HFFc6 (cell line): Measurements from ENCODE around the gene HS6ST3. TPM values are rescaled to one million over a fixed set of nuclear protein-coding genes. Genes with fewer than 3 reads are reported as not detected.

Source experiments
- DNase-seq: peaks from one replicate; pipeline ENCODE4 v3.0.0-alpha.2; 2018
- H3K27ac Mint-ChIP-seq: 2 replicates; pipeline ENCODE4 v1.8.0; 2020; ENCODE audit warnings: mild to moderate bottlenecking, mixed read lengths
- H3K27me3 Mint-ChIP-seq: 2 replicates; pipeline ENCODE4 v1.8.0; 2021; ENCODE audit warnings: mild to moderate bottlenecking, moderate library complexity, mixed read lengths; ENCODE audit not compliant: insufficient read depth
- H3K36me3 Mint-ChIP-seq: 2 replicates; pipeline ENCODE4 v1.8.0; 2021; ENCODE audit warnings: low read depth, mixed read lengths
- H3K4me1 Mint-ChIP-seq: 2 replicates; pipeline ENCODE4 v1.8.0; 2020; ENCODE audit warnings: low read depth, mixed read lengths
- H3K4me3 Mint-ChIP-seq: 2 replicates; pipeline ENCODE4 v1.8.0; 2020; ENCODE audit warnings: mild to moderate bottlenecking, moderate library complexity, mixed read lengths
- H3K9me3 Mint-ChIP-seq: 2 replicates; pipeline ENCODE4 v1.8.0; 2020; ENCODE audit warnings: mild to moderate bottlenecking, mixed read lengths
- total RNA-seq, 6 experiments: library from RNA; stranded (reverse); fragmentation: NEBNext Ultra II Directional; extraction: Animal tissue kit (Norgen Biotek cat#: 25700); gene quantifications; 2 replicates in 1 of 6; 3 replicates in 5 of 6; pipeline ENCODE4 v1.2.3, GENCODE V29; 2021
- TF ChIP-seq, protein P1 (sequence below): fragments of 200-600 bp; sonication (generic); IDR thresholded peaks from 2 replicates; pipeline ENCODE4 v1.5.0; 2021; ENCODE audit warnings: antibody characterized with exemption, mild to moderate bottlenecking

HS6ST3 gene
- total RNA-seq, 6 experiments from 2014 or later = not detected

DNA sequence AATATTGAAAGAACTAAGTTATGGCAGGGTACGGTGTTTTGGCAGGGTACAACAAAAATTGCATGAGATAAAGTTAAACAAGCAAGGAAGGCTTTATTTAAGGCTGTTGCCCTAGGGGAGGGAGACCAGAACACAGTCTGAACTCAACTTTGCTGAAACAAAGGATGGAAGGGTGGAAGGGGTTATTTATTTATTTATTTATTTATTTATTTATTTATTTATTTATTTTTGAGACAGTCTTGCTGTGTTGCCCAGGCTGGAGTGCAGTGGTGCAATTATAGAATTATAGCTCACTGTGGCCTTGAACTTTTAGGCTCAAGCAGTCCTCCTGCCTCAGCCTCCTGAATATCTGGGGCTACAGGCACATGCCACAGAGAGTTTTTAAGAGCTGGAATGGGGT lies 75.9 kb downstream of the HS6ST3 start:
- no peak overlapping the region for H3K4me3 Mint-ChIP-seq
- H3K9me3 Mint-ChIP-seq = peaks cover 18% of the 10 kb centered on the region; the same call in 1 of the 2 replicates
- no peaks in the 10 kb centered on the region for H3K4me1 Mint-ChIP-seq
- TF ChIP-seq, protein P1, sequence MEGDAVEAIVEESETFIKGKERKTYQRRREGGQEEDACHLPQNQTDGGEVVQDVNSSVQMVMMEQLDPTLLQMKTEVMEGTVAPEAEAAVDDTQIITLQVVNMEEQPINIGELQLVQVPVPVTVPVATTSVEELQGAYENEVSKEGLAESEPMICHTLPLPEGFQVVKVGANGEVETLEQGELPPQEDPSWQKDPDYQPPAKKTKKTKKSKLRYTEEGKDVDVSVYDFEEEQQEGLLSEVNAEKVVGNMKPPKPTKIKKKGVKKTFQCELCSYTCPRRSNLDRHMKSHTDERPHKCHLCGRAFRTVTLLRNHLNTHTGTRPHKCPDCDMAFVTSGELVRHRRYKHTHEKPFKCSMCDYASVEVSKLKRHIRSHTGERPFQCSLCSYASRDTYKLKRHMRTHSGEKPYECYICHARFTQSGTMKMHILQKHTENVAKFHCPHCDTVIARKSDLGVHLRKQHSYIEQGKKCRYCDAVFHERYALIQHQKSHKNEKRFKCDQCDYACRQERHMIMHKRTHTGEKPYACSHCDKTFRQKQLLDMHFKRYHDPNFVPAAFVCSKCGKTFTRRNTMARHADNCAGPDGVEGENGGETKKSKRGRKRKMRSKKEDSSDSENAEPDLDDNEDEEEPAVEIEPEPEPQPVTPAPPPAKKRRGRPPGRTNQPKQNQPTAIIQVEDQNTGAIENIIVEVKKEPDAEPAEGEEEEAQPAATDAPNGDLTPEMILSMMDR = no peak
- no peaks in the 10 kb centered on the region for H3K27me3 Mint-ChIP-seq
- no peak for DNase-seq
- H3K27ac Mint-ChIP-seq = no peak overlapping the region
- H3K36me3 Mint-ChIP-seq = no peaks in the 10 kb centered on the region

DNA sequence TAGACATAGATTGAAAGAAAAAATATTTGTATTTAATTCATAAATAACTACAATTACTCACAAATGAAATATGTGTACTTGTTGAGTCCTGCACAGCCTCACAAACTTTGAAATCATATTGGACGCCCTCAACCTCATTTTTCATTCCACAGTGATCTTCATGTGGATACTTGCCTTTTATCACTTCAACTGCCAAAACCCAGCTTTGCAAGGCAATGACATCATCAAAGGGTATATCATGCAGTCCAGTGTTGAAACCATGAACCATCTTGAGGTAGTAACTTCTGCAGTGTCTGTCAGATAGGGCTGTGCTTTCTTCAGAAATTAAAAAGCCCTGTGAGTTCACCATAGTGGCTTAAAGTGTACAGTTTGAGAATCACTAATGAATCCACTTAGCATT lies 82.2 kb downstream of the HS6ST3 start:
- no peak overlapping the region for H3K4me3 Mint-ChIP-seq
- H3K27ac Mint-ChIP-seq = no peak overlapping the region
- TF ChIP-seq, protein P1 = no peak
- peaks cover 7% of the 10 kb centered on the region for H3K9me3 Mint-ChIP-seq
- no peaks in the 10 kb centered on the region for H3K36me3 Mint-ChIP-seq
- no peaks in the 10 kb centered on the region for H3K27me3 Mint-ChIP-seq
- no peaks in the 10 kb centered on the region for H3K4me1 Mint-ChIP-seq
- DNase-seq = no peak

DNA sequence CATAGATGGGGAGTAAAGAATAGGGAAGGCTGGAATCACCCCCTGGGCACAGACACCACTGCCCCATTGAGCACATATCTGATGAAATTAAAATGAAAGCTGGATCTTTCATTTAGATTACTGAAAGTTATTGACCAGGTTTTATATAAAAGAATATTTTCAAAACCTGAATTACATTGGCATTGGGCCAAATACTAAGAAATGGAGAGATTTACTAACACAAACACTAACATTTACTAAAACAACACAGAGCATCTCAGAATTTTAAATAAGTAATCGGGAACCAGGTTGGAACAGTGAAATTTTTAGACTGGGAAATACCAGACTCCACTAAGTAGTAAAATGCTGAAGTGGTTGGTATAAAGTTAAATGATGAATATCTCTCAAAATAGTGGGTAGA lies 88.9 kb downstream of the HS6ST3 start:
- Mint-ChIP-seq H3K4me3 (no peak overlapping the region), H3K4me1 (no peaks in the 10 kb centered on the region), H3K27ac (no peak overlapping the region), H3K36me3 (no peaks in the 10 kb centered on the region), H3K27me3 (no peaks in the 10 kb centered on the region), H3K9me3 (peaks cover 14% of the 10 kb centered on the region)
- no peak for DNase-seq
- TF ChIP-seq, protein P1 = no peak

DNA sequence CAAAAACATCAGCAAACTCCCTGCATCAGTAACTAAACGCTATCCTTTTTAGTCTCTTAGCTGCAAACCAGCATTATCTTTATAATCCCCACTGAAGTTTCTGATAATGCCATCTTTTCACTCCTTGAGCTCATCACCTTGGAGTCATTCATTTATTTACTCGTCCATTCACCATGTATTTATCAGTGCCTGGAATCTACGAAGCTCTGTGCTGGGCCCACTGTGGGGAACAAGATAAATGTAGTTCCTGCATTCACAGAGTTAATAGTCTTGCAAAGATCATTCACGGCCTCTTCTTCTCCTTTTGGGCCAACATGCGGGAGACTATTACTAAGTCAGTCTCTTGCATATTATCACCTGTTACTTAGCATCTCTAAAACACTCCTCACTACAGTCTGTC lies 89.4 kb downstream of the HS6ST3 start:
- no peak overlapping the region for H3K27ac Mint-ChIP-seq
- TF ChIP-seq, protein P1 = no peak
- H3K36me3 Mint-ChIP-seq = no peaks in the 10 kb centered on the region; the same call in 1 of the 2 replicates
- no peaks in the 10 kb centered on the region for H3K4me1 Mint-ChIP-seq
- H3K4me3 Mint-ChIP-seq = no peak overlapping the region
- H3K9me3 Mint-ChIP-seq = peaks cover 17% of the 10 kb centered on the region
- no peak for DNase-seq
- H3K27me3 Mint-ChIP-seq = no peaks in the 10 kb centered on the region

DNA sequence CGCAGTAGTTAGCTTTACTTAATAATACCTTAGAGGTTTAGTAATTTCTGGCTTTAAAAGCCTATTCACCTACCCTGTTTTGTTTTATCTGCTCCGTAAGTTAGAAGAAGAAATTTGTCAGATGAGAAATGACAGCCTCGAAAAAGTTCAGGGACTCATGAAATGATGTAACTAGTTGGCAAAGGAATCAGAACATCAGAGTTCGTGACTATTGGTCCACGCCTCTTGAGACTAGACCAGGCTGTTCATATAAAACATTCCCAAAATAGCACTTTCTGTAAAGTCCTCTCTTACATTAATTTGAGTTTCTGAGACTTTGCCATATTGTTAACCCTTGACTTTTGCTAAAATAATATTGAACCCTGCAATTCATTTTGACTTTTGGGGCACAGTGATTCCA lies 92.0 kb downstream of the HS6ST3 start:
- TF ChIP-seq, protein P1 = no peak
- no peaks in the 10 kb centered on the region; the same call in 1 of the 2 replicates for H3K36me3 Mint-ChIP-seq
- H3K4me3 Mint-ChIP-seq = no peak overlapping the region
- H3K27ac Mint-ChIP-seq = no peak overlapping the region
- DNase-seq = no peak
- no peaks in the 10 kb centered on the region for H3K4me1 Mint-ChIP-seq
- peaks cover 22% of the 10 kb centered on the region for H3K9me3 Mint-ChIP-seq
- no peaks in the 10 kb centered on the region for H3K27me3 Mint-ChIP-seq

DNA sequence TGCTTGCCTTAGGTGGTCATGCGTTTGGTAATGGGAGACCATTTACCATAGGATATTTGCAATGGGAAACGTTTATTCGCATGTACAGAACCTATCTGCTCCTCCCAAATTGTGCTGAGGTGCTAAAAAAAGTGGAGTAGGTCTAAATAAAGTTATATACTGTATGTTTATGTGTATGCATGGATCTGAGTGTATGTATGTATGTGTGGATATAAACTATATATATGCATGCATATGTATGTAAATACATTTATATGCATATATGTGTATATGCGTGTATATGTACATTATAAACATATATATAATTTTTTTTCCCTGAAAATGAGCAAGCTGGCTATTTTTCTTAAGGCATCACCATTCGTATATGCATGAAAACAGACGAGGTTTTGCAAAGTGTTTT lies 95.9 kb downstream of the HS6ST3 start:
- H3K27me3 Mint-ChIP-seq = no peaks in the 10 kb centered on the region
- H3K27ac Mint-ChIP-seq = no peak overlapping the region
- no peak for DNase-seq
- no peaks in the 10 kb centered on the region; the same call in 1 of the 2 replicates for H3K36me3 Mint-ChIP-seq
- TF ChIP-seq, protein P1 = no peak
- no peak overlapping the region for H3K4me3 Mint-ChIP-seq
- H3K9me3 Mint-ChIP-seq = peaks cover 13% of the 10 kb centered on the region
- no peaks in the 10 kb centered on the region for H3K4me1 Mint-ChIP-seq
